22Rv1 (cell line): ENCODE measurements around the gene TF.

ENCODE experiments used
- H3K27ac ChIP-seq: fragments of 450-650 bp; 2 replicates; pipeline ENCODE4 v1.5.1; 2017
- CTCF ChIP-seq: fragments of 450-650 bp; IDR thresholded peaks from 2 replicates; pipeline ENCODE4 v1.5.1; 2017; ENCODE audit warnings: mild to moderate bottlenecking
- ZFX ChIP-seq: fragments of 450-650 bp; IDR thresholded peaks from 2 replicates; pipeline ENCODE4 v1.6.1; 2017; ENCODE audit warnings: antibody characterized with exemption, borderline replicate concordance

Gene TF

GRCh38 chr3:133838296-133838789 is 92.2 kb downstream of the TF start:
- H3K27ac ChIP-seq = no peak overlapping the region
- TF ChIP-seq CTCF (no peak), ZFX (no peak)

GRCh38 chr3:133838916-133839800 is 93.0 kb downstream of the TF start:
- TF ChIP-seq ZFX (no peak), CTCF (no peak)
- no peak overlapping the region for H3K27ac ChIP-seq

GRCh38 chr3:133840055-133840737 is 94.0 kb downstream of the TF start:
- TF ChIP-seq CTCF (no peak), ZFX (no peak)
- no peak overlapping the region for H3K27ac ChIP-seq

GRCh38 chr3:133840767-133841166 is 94.6 kb downstream of the TF start:
- TF ChIP-seq ZFX (no peak), CTCF (no peak)
- H3K27ac ChIP-seq = no peak overlapping the region

GRCh38 chr3:133841196-133841595 is 95.0 kb downstream of the TF start:
- TF ChIP-seq CTCF (no peak), ZFX (no peak)
- H3K27ac ChIP-seq = no peak overlapping the region

- TF ChIP-seq CTCF = no peak
- no peak for TF ChIP-seq ZFX
- no peak overlapping the region for H3K27ac ChIP-seq
Observed at GRCh38 chr3:133842158-133842557, 96.0 kb downstream of the TF start.

- H3K27ac ChIP-seq = no peak overlapping the region
- TF ChIP-seq ZFX = no peak
- no peak for TF ChIP-seq CTCF
Observed at GRCh38 chr3:133843634-133844033, 97.4 kb downstream of the TF start.
